Measurements from ENCODE around the gene SLC41A1.

DNA sequence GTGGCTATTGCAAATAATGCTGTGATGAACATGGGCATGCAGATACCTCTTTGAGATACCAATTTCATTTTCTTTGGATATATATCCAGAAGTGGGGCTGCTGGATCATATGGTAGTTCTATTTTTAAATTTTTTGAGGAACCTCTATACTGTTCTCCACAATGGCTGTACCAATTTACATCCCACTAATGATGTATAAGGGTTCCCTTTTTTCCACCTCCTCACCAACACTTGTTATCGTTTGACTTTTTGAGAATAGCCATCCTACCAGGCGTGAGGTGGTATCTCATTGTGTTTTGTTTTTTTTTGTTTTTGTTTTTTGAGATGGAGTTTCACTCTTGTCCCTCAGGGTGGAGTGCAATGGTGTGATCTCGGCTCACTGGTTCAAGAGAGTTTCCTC lies 56.4 kb downstream of the SLC41A1 start:
- TF ChIP-seq POLR2A (IDR thresholded peaks at IDR 0.05; ENCODE audit: extremely low read depth, insufficient read length) (no peak), MYC (IDR thresholded peaks at IDR 0.05; ENCODE audit: low read depth, low read length) (no peak)
- TF ChIP-seq, protein P1, sequence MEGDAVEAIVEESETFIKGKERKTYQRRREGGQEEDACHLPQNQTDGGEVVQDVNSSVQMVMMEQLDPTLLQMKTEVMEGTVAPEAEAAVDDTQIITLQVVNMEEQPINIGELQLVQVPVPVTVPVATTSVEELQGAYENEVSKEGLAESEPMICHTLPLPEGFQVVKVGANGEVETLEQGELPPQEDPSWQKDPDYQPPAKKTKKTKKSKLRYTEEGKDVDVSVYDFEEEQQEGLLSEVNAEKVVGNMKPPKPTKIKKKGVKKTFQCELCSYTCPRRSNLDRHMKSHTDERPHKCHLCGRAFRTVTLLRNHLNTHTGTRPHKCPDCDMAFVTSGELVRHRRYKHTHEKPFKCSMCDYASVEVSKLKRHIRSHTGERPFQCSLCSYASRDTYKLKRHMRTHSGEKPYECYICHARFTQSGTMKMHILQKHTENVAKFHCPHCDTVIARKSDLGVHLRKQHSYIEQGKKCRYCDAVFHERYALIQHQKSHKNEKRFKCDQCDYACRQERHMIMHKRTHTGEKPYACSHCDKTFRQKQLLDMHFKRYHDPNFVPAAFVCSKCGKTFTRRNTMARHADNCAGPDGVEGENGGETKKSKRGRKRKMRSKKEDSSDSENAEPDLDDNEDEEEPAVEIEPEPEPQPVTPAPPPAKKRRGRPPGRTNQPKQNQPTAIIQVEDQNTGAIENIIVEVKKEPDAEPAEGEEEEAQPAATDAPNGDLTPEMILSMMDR (IDR thresholded peaks at IDR 0.05; ENCODE audit: low read depth, low read length): no peak
- TF ChIP-seq, protein P2, sequence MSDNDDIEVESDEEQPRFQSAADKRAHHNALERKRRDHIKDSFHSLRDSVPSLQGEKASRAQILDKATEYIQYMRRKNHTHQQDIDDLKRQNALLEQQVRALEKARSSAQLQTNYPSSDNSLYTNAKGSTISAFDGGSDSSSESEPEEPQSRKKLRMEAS (IDR thresholded peaks at IDR 0.05; ENCODE audit: low read depth, low read length): no peak

Measured in NB4 (cell line).